HFFc6 (cell line): ENCODE results near the gene SPATA21. TPM values are rescaled to one million over a fixed set of nuclear protein-coding genes. Genes with fewer than 3 reads are reported as not detected.

Source experiments
- DNase-seq: peaks from one replicate; pipeline ENCODE4 v3.0.0-alpha.2; 2018
- H3K27ac Mint-ChIP-seq: 2 replicates; pipeline ENCODE4 v1.8.0; 2020; ENCODE audit warnings: mild to moderate bottlenecking, mixed read lengths
- H3K27me3 Mint-ChIP-seq: 2 replicates; pipeline ENCODE4 v1.8.0; 2021; ENCODE audit warnings: mild to moderate bottlenecking, moderate library complexity, mixed read lengths; ENCODE audit not compliant: insufficient read depth
- H3K36me3 Mint-ChIP-seq: 2 replicates; pipeline ENCODE4 v1.8.0; 2021; ENCODE audit warnings: low read depth, mixed read lengths
- H3K4me1 Mint-ChIP-seq: 2 replicates; pipeline ENCODE4 v1.8.0; 2020; ENCODE audit warnings: low read depth, mixed read lengths
- H3K4me3 Mint-ChIP-seq: 2 replicates; pipeline ENCODE4 v1.8.0; 2020; ENCODE audit warnings: mild to moderate bottlenecking, moderate library complexity, mixed read lengths
- H3K9me3 Mint-ChIP-seq: 2 replicates; pipeline ENCODE4 v1.8.0; 2020; ENCODE audit warnings: mild to moderate bottlenecking, mixed read lengths
- CTCF ChIP-seq: fragments of 200-600 bp; sonication (generic); IDR thresholded peaks from 2 replicates; pipeline ENCODE4 v1.5.0; 2021; ENCODE audit warnings: antibody characterized with exemption, mild to moderate bottlenecking
- total RNA-seq, 6 experiments: library from RNA; stranded (reverse); fragmentation: NEBNext Ultra II Directional; extraction: Animal tissue kit (Norgen Biotek cat#: 25700); gene quantifications; 2 replicates in 1 of 6; 3 replicates in 5 of 6; pipeline ENCODE4 v1.2.3, GENCODE V29; 2021

SPATA21 gene
- total RNA-seq, 6 experiments from 2014 or later = 0.07 TPM; not detected in 5

DNA sequence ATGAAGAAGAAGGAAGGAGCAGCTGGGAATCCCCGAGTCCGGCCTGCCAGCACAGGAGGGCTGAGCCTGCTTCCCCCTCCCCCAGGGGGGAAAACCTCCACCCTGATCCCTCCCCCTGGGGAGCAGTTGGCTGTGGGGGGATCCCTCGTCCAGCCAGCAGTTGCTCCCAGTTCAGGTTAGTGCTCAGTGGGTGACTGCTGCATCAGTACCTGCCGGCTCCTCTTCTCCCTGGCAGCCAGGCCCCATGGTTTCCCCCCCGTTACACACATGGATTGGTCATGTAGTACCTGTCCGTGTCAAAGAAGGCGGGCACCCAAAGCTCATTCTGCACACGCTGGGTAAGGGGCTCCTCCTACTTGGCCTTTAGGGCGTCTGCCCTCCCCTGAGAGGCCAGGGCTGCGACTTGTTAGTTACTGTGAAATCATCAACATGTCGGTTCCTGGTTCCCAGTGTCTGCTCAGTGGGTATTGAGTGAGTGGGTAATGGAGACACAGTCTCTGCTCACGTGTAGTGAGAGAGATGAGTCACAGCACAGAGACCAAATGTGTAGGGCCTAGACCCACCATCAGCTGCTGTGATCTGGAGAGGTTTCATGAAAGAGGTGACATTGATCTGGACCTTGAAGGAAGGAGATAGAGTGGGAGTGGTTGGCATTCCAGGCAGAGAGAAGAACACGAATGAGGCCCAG is 14.8 kb upstream of the SPATA21 start:
- TF ChIP-seq CTCF = no peak
- H3K27me3 Mint-ChIP-seq = peaks cover 1% of the 10 kb centered on the region
- no peak for DNase-seq
- no peaks in the 10 kb centered on the region for H3K4me1 Mint-ChIP-seq
- H3K36me3 Mint-ChIP-seq = peaks cover 25% of the 10 kb centered on the region
- no peaks in the 10 kb centered on the region for H3K9me3 Mint-ChIP-seq
- H3K4me3 Mint-ChIP-seq = no peak overlapping the region
- no peak overlapping the region for H3K27ac Mint-ChIP-seq

DNA sequence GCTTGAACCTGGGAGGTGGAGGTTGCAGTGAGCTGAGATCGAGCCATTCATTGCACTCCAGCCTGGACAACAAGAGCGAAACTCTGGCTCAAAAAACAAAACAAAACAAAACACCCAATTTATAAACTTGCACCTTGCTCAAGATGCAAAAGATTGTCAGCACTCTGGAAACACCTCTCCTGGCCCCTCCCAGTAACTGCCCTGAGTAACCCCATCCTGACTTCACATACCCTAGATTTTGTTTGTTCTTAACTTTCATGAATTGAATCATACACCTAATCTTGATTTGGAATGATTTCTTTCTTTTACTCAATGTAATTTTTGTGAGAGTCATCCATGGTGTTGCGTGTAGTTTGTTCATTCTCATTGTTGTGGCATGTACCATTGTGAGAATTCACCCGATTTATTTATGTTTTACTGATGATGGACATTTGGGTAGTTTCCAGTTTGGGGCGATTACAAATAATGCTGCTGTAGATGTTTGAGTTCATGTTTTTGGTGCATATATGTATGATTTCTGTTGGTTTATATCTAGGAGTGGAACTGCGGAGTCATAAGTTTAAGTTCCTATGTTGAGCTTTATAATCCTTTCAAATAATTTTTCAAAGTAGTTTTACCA is 13.7 kb upstream of the SPATA21 start:
- no peak for DNase-seq
- H3K27me3 Mint-ChIP-seq = peaks cover 1% of the 10 kb centered on the region; the same call in 1 of the 2 replicates
- H3K27ac Mint-ChIP-seq = no peak overlapping the region
- H3K9me3 Mint-ChIP-seq = no peaks in the 10 kb centered on the region
- no peak overlapping the region for H3K4me3 Mint-ChIP-seq
- no peak for TF ChIP-seq CTCF
- H3K36me3 Mint-ChIP-seq = peaks cover 25% of the 10 kb centered on the region
- H3K4me1 Mint-ChIP-seq = no peaks in the 10 kb centered on the region

GRCh38 chr1:16449666-16450065 is 12.4 kb upstream of the SPATA21 start:
- Mint-ChIP-seq H3K36me3 (peaks cover 25% of the 10 kb centered on the region), H3K27ac (no peak overlapping the region), H3K4me3 (no peak overlapping the region), H3K9me3 (no peaks in the 10 kb centered on the region), H3K27me3 (peaks cover 1% of the 10 kb centered on the region; the same call in 1 of the 2 replicates), H3K4me1 (no peaks in the 10 kb centered on the region)
- no peak for TF ChIP-seq CTCF
- DNase-seq = no peak

GRCh38 chr1:16449065-16449464 is 11.8 kb upstream of the SPATA21 start:
- Mint-ChIP-seq H3K9me3 (no peaks in the 10 kb centered on the region), H3K36me3 (peaks cover 29% of the 10 kb centered on the region), H3K27ac (no peak overlapping the region), H3K4me3 (no peak overlapping the region), H3K4me1 (no peaks in the 10 kb centered on the region), H3K27me3 (peaks cover 1% of the 10 kb centered on the region; the same call in 1 of the 2 replicates)
- no peak for TF ChIP-seq CTCF
- DNase-seq = no peak

DNA sequence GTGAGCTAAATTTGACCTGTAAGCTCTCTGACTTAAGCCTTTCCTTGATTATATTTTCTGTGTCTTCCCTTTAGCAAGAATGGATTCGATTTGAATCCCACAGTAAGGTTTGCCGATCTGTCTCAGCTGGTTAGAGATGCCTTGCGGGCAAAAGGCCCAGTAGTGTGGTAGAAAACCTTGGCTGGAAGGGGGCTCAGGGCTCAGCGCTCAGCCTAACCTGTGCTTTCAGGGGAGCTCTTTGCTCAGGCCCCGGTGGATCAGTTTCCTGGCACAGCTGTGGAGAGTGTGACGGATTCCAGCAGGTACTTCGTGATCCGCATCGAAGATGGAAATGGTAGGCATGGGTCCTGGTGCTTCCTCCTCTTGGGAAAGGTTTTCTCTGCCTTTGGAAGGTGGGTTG is 10.4 kb upstream of the SPATA21 start:
- no peaks in the 10 kb centered on the region for H3K9me3 Mint-ChIP-seq
- no peak overlapping the region for H3K27ac Mint-ChIP-seq
- no peak for DNase-seq
- no peak for TF ChIP-seq CTCF
- peaks cover 32% of the 10 kb centered on the region for H3K36me3 Mint-ChIP-seq
- H3K4me3 Mint-ChIP-seq = no peak overlapping the region
- no peaks in the 10 kb centered on the region for H3K4me1 Mint-ChIP-seq
- peaks cover 1% of the 10 kb centered on the region; the same call in 1 of the 2 replicates for H3K27me3 Mint-ChIP-seq
